Tibial nerve (tissue), 3 donors: Measurements from ENCODE around the gene PSMD9.

Experiments
- EP300 ChIP-seq, 2 donors: sonication (generic); formaldehyde crosslinking; IDR thresholded peaks; one replicate each; pipeline ENCODE4 v1.6.1; 2017; ENCODE audit warnings: antibody characterized with exemption in 2 of 2, mild to moderate bottlenecking in 1 of 2
- POLR2A ChIP-seq, 2 donors: fragments of 450-650 bp; IDR thresholded peaks; one replicate each; pipeline ENCODE4 v1.6.1; 2017; ENCODE audit warnings: antibody characterized with exemption in 2 of 2, mild to moderate bottlenecking in 2 of 2, moderate library complexity in 2 of 2

- TF ChIP-seq POLR2A (IDR thresholded peaks at IDR 0.05) (no peak), EP300 (IDR thresholded peaks at IDR 0.05) (no peak)
Observed at GRCh38 chr12:121888083-121888477, 510 bp upstream of the PSMD9 start.
